ENCODE results near the gene SNRNP25.

The SNRNP25 gene

GRCh38 chr16:79151-80054 lies 25.8 kb downstream of the SNRNP25 start:
- H3K4me2 ChIP-seq (ENCODE audit: insufficient read depth, low read length) = peak overlapping the region; percentile 96
- H4K20me1 ChIP-seq (ENCODE audit: insufficient read depth, low read length) = peaks cover 13% of the 10 kb centered on the region
- H3K36me3 ChIP-seq (ENCODE audit: insufficient read depth, low read length) = peaks cover 21% of the 10 kb centered on the region
- H3K27me3 ChIP-seq (ENCODE audit: insufficient read depth, low read length, poor library complexity) = no peaks in the 10 kb centered on the region
- H3K79me2 ChIP-seq (ENCODE audit: insufficient read depth, low read length) = peaks cover 9% of the 10 kb centered on the region; the same call in 1 of the 2 replicates
- H3K9me3 ChIP-seq (ENCODE audit: insufficient read depth, low read length, severe bottlenecking) = no peaks in the 10 kb centered on the region
- H3K4me3 ChIP-seq (ENCODE audit: low read depth in 1 of 2, low read length in 2 of 2) = peak overlapping the region in 1 of 2 experiments; percentile 89; a peak in 2 of 4 replicates
- H3K27ac ChIP-seq (ENCODE audit: low read length) = 0 out of 2 replicates have a peak overlapping the region, but pooled peaks have one; percentile 72
- peaks cover 43% of the 10 kb centered on the region for H3K4me1 ChIP-seq (ENCODE audit: insufficient read depth, low read length)
- no peak for DNase-seq
- H2AFZ ChIP-seq (ENCODE audit: low read depth, low read length) = no peak overlapping the region
- TF ChIP-seq CTCF (IDR thresholded peaks at IDR 0.05; ENCODE audit: borderline replicate concordance, extremely low read depth, low read length, poor library complexity, severe bottlenecking) (no peak), EZH2 (IDR thresholded peaks at IDR 0.05; ENCODE audit: borderline replicate concordance, low read depth, low read length, severe bottlenecking) (no peak)
- H3K9ac ChIP-seq (ENCODE audit: low read depth, low read length) = peak overlapping the region; percentile 84
- no peak for ATAC-seq (ENCODE audit: insufficient read depth, low read depth)

- ATAC-seq (ENCODE audit: insufficient read depth, low read depth) = no peak
- no peak overlapping the region for H3K9ac ChIP-seq (ENCODE audit: low read depth, low read length)
- peaks cover 10% of the 10 kb centered on the region; the same call in 1 of the 2 replicates for H3K79me2 ChIP-seq (ENCODE audit: insufficient read depth, low read length)
- no peaks in the 10 kb centered on the region for H3K27me3 ChIP-seq (ENCODE audit: insufficient read depth, low read length, poor library complexity)
- H3K36me3 ChIP-seq (ENCODE audit: insufficient read depth, low read length) = peaks cover 55% of the 10 kb centered on the region
- peaks cover 18% of the 10 kb centered on the region for H3K4me1 ChIP-seq (ENCODE audit: insufficient read depth, low read length)
- no peak overlapping the region for H3K4me2 ChIP-seq (ENCODE audit: insufficient read depth, low read length)
- no peak overlapping the region for H3K4me3 ChIP-seq (ENCODE audit: low read depth in 1 of 2, low read length in 2 of 2)
- H2AFZ ChIP-seq (ENCODE audit: low read depth, low read length) = no peak overlapping the region
- TF ChIP-seq CTCF (IDR thresholded peaks at IDR 0.05; ENCODE audit: borderline replicate concordance, extremely low read depth, low read length, poor library complexity, severe bottlenecking) (no peak), EZH2 (IDR thresholded peaks at IDR 0.05; ENCODE audit: borderline replicate concordance, low read depth, low read length, severe bottlenecking) (no peak)
- no peak overlapping the region for H3K27ac ChIP-seq (ENCODE audit: low read length)
- no peak for DNase-seq
- peaks cover 34% of the 10 kb centered on the region for H4K20me1 ChIP-seq (ENCODE audit: insufficient read depth, low read length)
- H3K9me3 ChIP-seq (ENCODE audit: insufficient read depth, low read length, severe bottlenecking) = no peaks in the 10 kb centered on the region
These were observed 29.5 kb downstream of the SNRNP25 start for GRCh38 chr16:83060-83603.

GRCh38 chr16:83781-84615 lies 30.4 kb downstream of the SNRNP25 start:
- no peak overlapping the region for H3K4me2 ChIP-seq (ENCODE audit: insufficient read depth, low read length)

More at GRCh38 chr16:83781-84615, 30.4 kb downstream of the SNRNP25 start:
- Histone ChIP-seq H3K4me3 (ENCODE audit: low read depth in 1 of 2, low read length in 2 of 2) (no peak overlapping the region), H3K9ac (ENCODE audit: low read depth, low read length) (no peak overlapping the region), H4K20me1 (ENCODE audit: insufficient read depth, low read length) (peaks cover 39% of the 10 kb centered on the region), H3K4me1 (ENCODE audit: insufficient read depth, low read length) (peaks cover 11% of the 10 kb centered on the region), H3K36me3 (ENCODE audit: insufficient read depth, low read length) (peaks cover 62% of the 10 kb centered on the region), H2AFZ (ENCODE audit: low read depth, low read length) (no peak overlapping the region), H3K27ac (ENCODE audit: low read length) (peak overlapping the region; percentile 57; the same call in 1 of the 2 replicates), H3K79me2 (ENCODE audit: insufficient read depth, low read length) (peaks cover 3% of the 10 kb centered on the region; the same call in 1 of the 2 replicates), H3K27me3 (ENCODE audit: insufficient read depth, low read length, poor library complexity) (no peaks in the 10 kb centered on the region), H3K9me3 (ENCODE audit: insufficient read depth, low read length, severe bottlenecking) (no peaks in the 10 kb centered on the region)
- ATAC-seq (ENCODE audit: insufficient read depth, low read depth) (peak; percentile 49), DNase-seq (peak; percentile 32)
- no peak for TF ChIP-seq CTCF (IDR thresholded peaks at IDR 0.05; ENCODE audit: borderline replicate concordance, extremely low read depth, low read length, poor library complexity, severe bottlenecking)
- TF ChIP-seq EZH2 (IDR thresholded peaks at IDR 0.05; ENCODE audit: borderline replicate concordance, low read depth, low read length, severe bottlenecking) = no peak
